Uterus (tissue), 4 donors: ENCODE results near the gene ZDHHC8. TPM values are rescaled to one million over a fixed set of nuclear protein-coding genes. Genes with fewer than 3 reads are reported as not detected.

ENCODE experiments used
- DNase-seq, 2 donors: peaks; one replicate each; pipeline ENCODE4 v3.0.0-alpha.2; 2019 to 2020
- H3K27ac ChIP-seq, 2 donors: fragments of 200-600 bp; sonication (generic); 1 replicate in 1 of 2; 2 replicates in 1 of 2; pipeline ENCODE4 v1.5.1; 2016 to 2018
- H3K27me3 ChIP-seq, 2 donors: fragments of 200-600 bp; sonication (generic); one replicate each; pipeline ENCODE4 v1.5.1; 2018 to 2019; ENCODE audit warnings: control low read depth in 1 of 2
- H3K36me3 ChIP-seq, 2 donors: fragments of 200-600 bp; sonication (generic); one replicate each; pipeline ENCODE4 v1.5.1; 2019; ENCODE audit warnings: control low read depth in 1 of 2
- H3K4me1 ChIP-seq, 2 donors: fragments of 200-600 bp; sonication (generic); one replicate each; pipeline ENCODE4 v1.5.1; 2018 to 2019; ENCODE audit warnings: control low read depth in 1 of 2
- H3K4me3 ChIP-seq, 2 donors: fragments of 200-600 bp; sonication (generic); 1 replicate in 1 of 2; 2 replicates in 1 of 2; pipeline ENCODE4 v1.5.1; 2018 to 2019; ENCODE audit warnings: mild to moderate bottlenecking in 1 of 2
- H3K9me3 ChIP-seq, 2 donors: fragments of 200-600 bp; sonication (generic); one replicate each; pipeline ENCODE4 v1.5.1; 2019; ENCODE audit warnings: control low read depth in 1 of 2
- CTCF ChIP-seq, 4 experiments: fragments of 200-600 bp in 2 of 4; fragments of 450-650 bp in 2 of 4; sonication (generic) in 2 of 4; IDR thresholded peaks; one replicate each; pipeline ENCODE4 v1.5.1; 2016 to 2019; ENCODE audit warnings: antibody characterized with exemption in 4 of 4, mild to moderate bottlenecking in 2 of 4, moderate library complexity in 1 of 4
- POLR2A ChIP-seq, 2 donors: fragments of 450-650 bp; IDR thresholded peaks; one replicate each; pipeline ENCODE4 v1.6.1; 2016; ENCODE audit warnings: antibody characterized with exemption in 2 of 2, mild to moderate bottlenecking in 1 of 2, moderate library complexity in 1 of 2
- intact Hi-C: fragments of 100-400 bp; cut with DNase I; formaldehyde crosslinking; loops from one replicate; pipeline ENCODE4 v1.15.1; 2023; ENCODE audit warnings: low total_unique reads
- total RNA-seq, 4 donors: library from RNA; depleted of rRNA in 3 of 4; stranded (reverse); fragments of >200 nt in 3 of 4; gene quantifications; one replicate each; pipeline versions ENCODE4 v1.1.0 to v1.2.4, GENCODE V29; 2014 to 2023
- donor health status: DM: yes; HTN: yes; CAD: no.

The ZDHHC8 gene
- total RNA-seq, 4 donors from 2014 or later: 2.4 to 87.9 (median 20.1) TPM

GRCh38 chr22:20096574-20097420, 34.8 kb upstream of the ZDHHC8 start:
- no peak for DNase-seq
- no peaks in the 10 kb centered on the region for H3K4me1 ChIP-seq
- no peak overlapping the region for H3K27ac ChIP-seq
- H3K36me3 ChIP-seq: no peaks in the 10 kb centered on the region
- TF ChIP-seq POLR2A (IDR thresholded peaks at IDR 0.05) (no peak), CTCF (IDR thresholded peaks at IDR 0.05) (no peak)
- no peaks in the 10 kb centered on the region for H3K27me3 ChIP-seq
- H3K9me3 ChIP-seq: no peaks in the 10 kb centered on the region
- no peak overlapping the region for H3K4me3 ChIP-seq
- intact Hi-C loops: no loop called here

DNA sequence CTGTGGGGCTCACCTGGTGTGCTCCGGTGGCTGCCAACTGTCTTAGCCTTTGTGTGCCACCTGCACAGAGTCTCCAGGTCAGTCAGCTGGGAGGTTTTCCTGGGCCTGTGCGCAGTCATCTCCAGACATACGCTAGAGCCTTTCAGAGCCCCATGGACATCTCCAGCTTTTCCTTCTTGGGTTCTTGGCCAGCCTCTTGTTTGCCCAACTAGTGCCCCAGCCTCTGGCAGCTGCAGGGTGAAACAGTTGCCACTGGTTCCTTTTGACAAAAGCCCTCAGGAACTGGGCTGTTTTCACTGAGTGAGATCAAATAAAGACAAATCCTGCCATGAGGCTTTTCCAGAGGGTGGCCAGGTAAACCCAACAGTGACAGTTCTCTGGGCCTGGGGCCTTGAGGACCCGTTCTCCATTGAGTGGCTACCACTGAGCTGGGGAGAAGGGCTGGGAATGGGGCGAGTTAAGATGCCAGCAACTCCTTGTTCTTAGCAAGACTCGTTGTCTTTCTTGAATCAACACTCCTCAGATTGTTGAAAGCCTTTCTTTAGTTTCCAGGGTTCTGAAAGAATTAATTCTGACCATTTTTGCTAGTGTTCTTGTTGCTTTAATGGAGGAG, 32.4 kb upstream of the ZDHHC8 start:
- no peak for DNase-seq
- Histone ChIP-seq H3K27me3 (no peaks in the 10 kb centered on the region), H3K9me3 (no peaks in the 10 kb centered on the region), H3K36me3 (no peaks in the 10 kb centered on the region), H3K4me1 (no peaks in the 10 kb centered on the region), H3K27ac (no peak overlapping the region), H3K4me3 (no peak overlapping the region)
- TF ChIP-seq CTCF (IDR thresholded peaks at IDR 0.05) (no peak), POLR2A (IDR thresholded peaks at IDR 0.05) (no peak)
- intact Hi-C loops: no loop called here

DNA sequence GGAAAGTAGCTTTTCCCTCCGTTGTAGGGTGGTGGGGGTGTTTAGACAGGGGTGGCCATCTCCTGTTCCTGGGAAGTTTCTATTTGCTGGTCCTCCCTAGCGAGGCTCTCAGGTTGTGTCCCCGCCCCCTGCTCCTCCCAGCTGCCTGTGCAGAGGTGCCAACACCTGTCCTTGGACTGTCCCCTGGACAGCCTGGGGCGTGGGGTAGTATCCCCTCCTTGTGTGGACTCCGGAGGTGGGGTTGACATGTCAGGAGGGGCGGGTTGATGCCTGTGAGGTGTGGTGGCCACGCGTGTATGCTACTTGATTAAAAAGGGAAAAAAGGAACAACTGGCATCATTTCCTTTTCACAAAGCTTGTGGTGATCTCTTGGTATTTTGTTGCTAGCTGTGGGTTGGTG, 30.0 kb upstream of the ZDHHC8 start:
- intact Hi-C loops: no loop called here
- Histone ChIP-seq H3K27me3 (no peaks in the 10 kb centered on the region), H3K9me3 (no peaks in the 10 kb centered on the region), H3K36me3 (no peaks in the 10 kb centered on the region), H3K27ac (no peak overlapping the region), H3K4me3 (no peak overlapping the region), H3K4me1 (no peaks in the 10 kb centered on the region)
- TF ChIP-seq POLR2A (IDR thresholded peaks at IDR 0.05) (no peak), CTCF (IDR thresholded peaks at IDR 0.05) (no peak)
- no peak for DNase-seq

DNA sequence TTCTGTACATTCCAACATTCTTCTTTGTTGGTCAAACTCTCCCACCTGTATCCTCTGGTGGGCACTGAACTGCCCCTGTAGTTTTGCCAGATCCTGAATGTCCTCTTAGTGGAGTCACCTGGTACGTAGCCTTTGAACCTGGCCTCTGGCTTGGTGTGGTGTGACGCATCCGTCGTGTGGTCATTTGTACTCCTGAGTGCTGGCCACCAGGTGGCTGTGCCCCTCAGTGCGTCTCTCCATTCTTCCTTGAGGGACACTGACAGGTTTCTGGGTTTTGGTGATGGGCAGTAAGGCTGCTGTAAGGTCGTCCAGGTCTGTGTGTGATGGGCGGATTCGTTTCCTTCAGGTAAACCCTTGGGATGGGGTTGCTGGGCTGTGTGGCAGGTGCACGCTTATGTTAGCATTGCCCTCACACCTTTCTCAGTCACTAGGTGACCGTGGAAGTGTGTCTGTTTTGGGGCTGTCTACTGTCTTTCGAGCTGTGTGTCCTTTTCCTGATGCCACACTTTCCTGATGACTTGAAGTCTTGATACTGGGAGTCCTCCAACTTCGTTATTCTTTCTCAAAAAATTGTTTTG, 29.3 kb upstream of the ZDHHC8 start:
- H3K27ac ChIP-seq: no peak overlapping the region
- DNase-seq: no peak
- intact Hi-C loops: no loop called here
- TF ChIP-seq CTCF (IDR thresholded peaks at IDR 0.05): no peak
- no peak for TF ChIP-seq POLR2A (IDR thresholded peaks at IDR 0.05)
- no peaks in the 10 kb centered on the region for H3K4me1 ChIP-seq
- H3K36me3 ChIP-seq: no peaks in the 10 kb centered on the region
- H3K27me3 ChIP-seq: no peaks in the 10 kb centered on the region
- H3K9me3 ChIP-seq: no peaks in the 10 kb centered on the region
- no peak overlapping the region for H3K4me3 ChIP-seq
